Measurements from ENCODE around the gene RECQL. TPM values are rescaled to one million over a fixed set of nuclear protein-coding genes. Genes with fewer than 3 reads are reported as not detected.
A peak's percentile ranks its signal among the peaks of the same experiment; 100 is the strongest.

The RECQL gene, protein sequence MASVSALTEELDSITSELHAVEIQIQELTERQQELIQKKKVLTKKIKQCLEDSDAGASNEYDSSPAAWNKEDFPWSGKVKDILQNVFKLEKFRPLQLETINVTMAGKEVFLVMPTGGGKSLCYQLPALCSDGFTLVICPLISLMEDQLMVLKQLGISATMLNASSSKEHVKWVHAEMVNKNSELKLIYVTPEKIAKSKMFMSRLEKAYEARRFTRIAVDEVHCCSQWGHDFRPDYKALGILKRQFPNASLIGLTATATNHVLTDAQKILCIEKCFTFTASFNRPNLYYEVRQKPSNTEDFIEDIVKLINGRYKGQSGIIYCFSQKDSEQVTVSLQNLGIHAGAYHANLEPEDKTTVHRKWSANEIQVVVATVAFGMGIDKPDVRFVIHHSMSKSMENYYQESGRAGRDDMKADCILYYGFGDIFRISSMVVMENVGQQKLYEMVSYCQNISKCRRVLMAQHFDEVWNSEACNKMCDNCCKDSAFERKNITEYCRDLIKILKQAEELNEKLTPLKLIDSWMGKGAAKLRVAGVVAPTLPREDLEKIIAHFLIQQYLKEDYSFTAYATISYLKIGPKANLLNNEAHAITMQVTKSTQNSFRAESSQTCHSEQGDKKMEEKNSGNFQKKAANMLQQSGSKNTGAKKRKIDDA
- 10 to 100 TPM in 4 of 6 experiments, 1 to 10 TPM in 2; 8.9 to 21.2 (median 13.1) TPM for total RNA-seq
- long read RNA-seq, partial matches to known transcripts: 1 of 3 reads
- long read RNA-seq, other reads (novel, unspliced or antisense): 0 of 3 reads

DNA sequence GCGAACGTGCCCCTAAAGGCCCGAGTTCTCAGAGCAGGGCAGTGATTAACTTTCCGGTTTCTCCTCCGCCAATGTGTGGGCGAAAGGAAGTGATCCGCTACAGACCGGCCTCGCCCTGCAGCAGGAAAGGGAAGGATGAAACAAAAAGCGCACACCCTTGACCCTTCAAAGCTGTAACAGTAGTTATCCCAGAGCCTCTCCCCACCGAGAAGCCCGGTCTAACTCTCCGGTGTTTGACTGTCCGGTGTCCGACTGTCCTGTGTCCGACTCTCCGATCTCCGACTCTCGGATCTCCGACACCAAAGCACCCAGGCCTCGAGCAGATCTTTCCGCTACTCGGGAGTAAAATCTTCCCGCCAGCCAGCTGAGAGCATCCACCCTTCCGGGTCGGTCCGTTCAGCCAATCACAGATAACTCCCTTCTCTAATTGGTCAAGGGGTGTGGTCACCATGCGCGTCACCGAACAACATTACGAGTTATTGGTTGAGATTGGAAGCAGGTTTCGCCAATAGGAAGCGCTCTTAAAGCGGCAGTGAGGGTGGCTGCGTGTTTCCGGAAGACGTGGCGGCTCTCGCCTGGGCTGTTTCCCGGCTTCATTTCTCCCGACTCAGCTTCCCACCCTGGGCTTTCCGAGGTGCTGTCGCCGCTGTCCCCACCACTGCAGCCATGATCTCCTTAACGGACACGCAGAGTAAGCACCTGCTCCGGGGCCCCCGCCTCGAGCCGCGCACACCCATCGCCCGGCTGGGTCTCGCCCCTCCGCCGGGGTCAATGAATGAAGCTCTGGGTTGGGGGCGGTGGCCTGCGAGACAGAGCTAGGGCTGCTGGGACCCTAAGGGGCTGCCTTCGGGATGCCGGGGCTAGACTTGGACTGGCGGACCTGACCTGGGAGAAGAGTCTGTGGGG, at the start of gene RECQL, which contains the start of gene GOLT1B:
Gene RECQL, minus strand, starts transcription at position 378 of the 906 bp plus-strand sequence. CDS start 2,065 bp downstream, outside the sequence.
Gene GOLT1B, plus strand, starts transcription at position 532 of the 906 bp plus-strand sequence. Its CDS starts 135 bp downstream, at position 667.
- H3K9me3 ChIP-seq: no peaks in the 10 kb centered on the region
- intact Hi-C loops (cut with DNase I): no loop called here
- DNase-seq (peak; percentile 87 to 94 (median 90)), ATAC-seq (peak; percentile 98 to 100 (median 99))
- peaks cover 0 to 24% (median 8%) of the 10 kb centered on the region in 4 donors for H3K4me1 ChIP-seq
- TF ChIP-seq, protein P1, sequence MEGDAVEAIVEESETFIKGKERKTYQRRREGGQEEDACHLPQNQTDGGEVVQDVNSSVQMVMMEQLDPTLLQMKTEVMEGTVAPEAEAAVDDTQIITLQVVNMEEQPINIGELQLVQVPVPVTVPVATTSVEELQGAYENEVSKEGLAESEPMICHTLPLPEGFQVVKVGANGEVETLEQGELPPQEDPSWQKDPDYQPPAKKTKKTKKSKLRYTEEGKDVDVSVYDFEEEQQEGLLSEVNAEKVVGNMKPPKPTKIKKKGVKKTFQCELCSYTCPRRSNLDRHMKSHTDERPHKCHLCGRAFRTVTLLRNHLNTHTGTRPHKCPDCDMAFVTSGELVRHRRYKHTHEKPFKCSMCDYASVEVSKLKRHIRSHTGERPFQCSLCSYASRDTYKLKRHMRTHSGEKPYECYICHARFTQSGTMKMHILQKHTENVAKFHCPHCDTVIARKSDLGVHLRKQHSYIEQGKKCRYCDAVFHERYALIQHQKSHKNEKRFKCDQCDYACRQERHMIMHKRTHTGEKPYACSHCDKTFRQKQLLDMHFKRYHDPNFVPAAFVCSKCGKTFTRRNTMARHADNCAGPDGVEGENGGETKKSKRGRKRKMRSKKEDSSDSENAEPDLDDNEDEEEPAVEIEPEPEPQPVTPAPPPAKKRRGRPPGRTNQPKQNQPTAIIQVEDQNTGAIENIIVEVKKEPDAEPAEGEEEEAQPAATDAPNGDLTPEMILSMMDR (IDR thresholded peaks at IDR 0.05): no peak
- peak; percentile 80 for TF ChIP-seq POLR2A (IDR thresholded peaks at IDR 0.05)
- peaks cover 0 to 5% (median 0%) of the 10 kb centered on the region in 4 donors for H3K36me3 ChIP-seq
- H3K4me3 ChIP-seq: peak within 1 kb of the TSS; percentile 85 to 96 (median 95)
- H3K27me3 ChIP-seq: no peaks in the 10 kb centered on the region
- under 1% methylated on average over 32 of the region's 61 CpGs for WGBS (ENCODE audit: insufficient coverage, low coverage, low lambda C conversion rate, missing lambda C conversion rate)
- H3K27ac ChIP-seq: peak within 1 kb of the TSS; percentile 60 to 87 (median 80)

DNA sequence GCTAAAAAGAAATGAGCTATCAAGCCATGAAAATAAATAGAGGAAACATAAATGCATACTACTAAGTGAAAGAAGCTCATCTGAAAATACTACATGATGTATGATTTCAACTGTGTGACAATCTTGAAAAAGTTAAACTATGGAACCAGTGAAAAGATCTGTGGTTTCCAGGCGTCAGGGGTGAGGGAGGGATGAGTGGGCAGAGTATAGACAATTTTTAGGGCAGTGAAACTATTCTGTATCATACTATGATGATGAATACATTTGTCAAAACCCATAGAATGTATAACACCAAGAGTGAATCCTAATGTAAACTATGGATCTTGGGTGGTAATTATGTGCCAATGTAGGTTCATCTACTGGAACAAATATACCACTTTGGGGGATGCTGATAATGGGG, 46.0 kb upstream of the RECQL start:
- H3K36me3 ChIP-seq: no peaks in the 10 kb centered on the region
- no peaks in the 10 kb centered on the region for H3K9me3 ChIP-seq
- H3K4me1 ChIP-seq: no peaks in the 10 kb centered on the region
- no peak overlapping the region for H3K27ac ChIP-seq
- no peaks in the 10 kb centered on the region for H3K27me3 ChIP-seq
- DNase-seq (no peak), ATAC-seq (no peak)
- 71% methylated on average over 1 of the region's 1 CpG for WGBS (ENCODE audit: insufficient coverage, low coverage, low lambda C conversion rate, missing lambda C conversion rate)
- H3K4me3 ChIP-seq: no peak overlapping the region
- no peak for TF ChIP-seq POLR2A (IDR thresholded peaks at IDR 0.05)
- TF ChIP-seq, protein P1 (IDR thresholded peaks at IDR 0.05): no peak
- intact Hi-C loops (cut with DNase I): no loop called here

DNA sequence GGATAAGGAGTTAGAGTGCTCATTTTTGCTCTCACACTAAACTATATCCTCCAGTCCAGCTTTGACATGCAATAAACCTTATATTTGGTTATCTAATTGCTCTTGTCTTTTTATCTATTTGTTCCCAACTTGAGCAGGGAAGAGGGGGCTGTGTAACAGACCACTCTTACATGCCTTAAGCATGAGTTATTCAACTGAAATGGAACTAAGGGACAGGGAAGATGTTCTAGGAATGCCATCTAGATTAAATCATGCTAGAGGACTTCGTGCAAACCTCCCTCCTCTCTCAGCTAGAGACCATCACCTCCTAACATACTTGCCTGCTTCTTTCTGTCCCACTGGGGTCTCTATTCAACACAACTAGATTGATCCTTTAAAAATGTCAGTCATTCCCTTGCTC, 45.3 kb upstream of the RECQL start:
- no peak for ATAC-seq
- no peaks in the 10 kb centered on the region for H3K9me3 ChIP-seq
- H3K4me1 ChIP-seq: no peaks in the 10 kb centered on the region
- TF ChIP-seq POLR2A (IDR thresholded peaks at IDR 0.05): no peak
- TF ChIP-seq, protein P1 (IDR thresholded peaks at IDR 0.05): no peak
- no peak for DNase-seq
- H3K36me3 ChIP-seq: no peaks in the 10 kb centered on the region
- intact Hi-C loops (cut with DNase I): no loop called here
- H3K4me3 ChIP-seq: no peak overlapping the region
- H3K27me3 ChIP-seq: no peaks in the 10 kb centered on the region
- 23% methylated on average over 1 of the region's 1 CpG for WGBS (ENCODE audit: insufficient coverage, low coverage, low lambda C conversion rate, missing lambda C conversion rate)
- H3K27ac ChIP-seq: no peak overlapping the region

DNA sequence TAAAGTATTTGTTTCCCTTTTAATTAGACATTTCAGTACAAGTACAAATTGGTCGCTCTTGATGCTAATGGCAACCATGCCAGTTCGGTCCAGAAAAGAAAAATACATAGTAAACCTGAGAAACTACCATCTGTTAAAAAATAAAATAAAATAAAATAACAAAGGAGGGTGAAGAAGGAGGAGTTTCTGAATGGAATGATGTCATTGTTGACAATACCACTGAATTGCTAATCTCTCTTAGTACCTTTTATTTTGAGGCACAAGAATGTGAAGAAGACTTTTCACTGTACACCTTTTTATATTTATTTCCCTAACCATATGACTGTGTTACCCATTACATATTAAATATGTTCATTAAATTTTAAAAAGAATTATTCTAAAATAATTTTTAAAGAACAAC, 44.1 kb upstream of the RECQL start:
- Histone ChIP-seq H3K36me3 (no peaks in the 10 kb centered on the region), H3K27me3 (no peaks in the 10 kb centered on the region), H3K27ac (no peak overlapping the region), H3K4me1 (no peaks in the 10 kb centered on the region), H3K4me3 (no peak overlapping the region), H3K9me3 (no peaks in the 10 kb centered on the region)
- DNase-seq (no peak), ATAC-seq (no peak)
- intact Hi-C loops (cut with DNase I): no loop called here
- 88% methylated on average over 2 of the region's 2 CpGs for WGBS (ENCODE audit: insufficient coverage, low coverage, low lambda C conversion rate, missing lambda C conversion rate)
- TF ChIP-seq, protein P1 (IDR thresholded peaks at IDR 0.05): no peak
- no peak for TF ChIP-seq POLR2A (IDR thresholded peaks at IDR 0.05)
